ENCODE results near the gene P2RX1.

GRCh38 chr17:3922765-3923164 is 6.5 kb upstream of the P2RX1 start:
- no peak for TF ChIP-seq CTCF (IDR thresholded peaks at IDR 0.05; ENCODE audit: low read depth, low read length)
- no peak for TF ChIP-seq POLR2A (IDR thresholded peaks at IDR 0.05; ENCODE audit: extremely low read depth, insufficient read length)
- no peak for TF ChIP-seq MAX (IDR thresholded peaks at IDR 0.05; ENCODE audit: low read depth, low read length)
- TF ChIP-seq MYC (IDR thresholded peaks at IDR 0.05; ENCODE audit: low read depth, low read length) = no peak
